OCI-LY1 (cell line): ENCODE data around the gene SIRT1.

Experiments used
- H2AFZ ChIP-seq: fragments of 200-600 bp; sonication (generic), shearing (Covaris generic); 2 replicates; pipeline ENCODE4 v1.6.0; 2014; ENCODE audit warnings: antibody characterized with exemption, mild to moderate bottlenecking, low read length
- H3F3A ChIP-seq: fragments of 200-600 bp; sonication (generic), shearing (Covaris generic); 2 replicates; pipeline ENCODE4 v1.6.0; 2014; ENCODE audit warnings: mild to moderate bottlenecking, antibody characterized with exemption, low read length, moderate library complexity; ENCODE audit not compliant: insufficient read depth
- H3K27ac ChIP-seq: fragments of 200-600 bp; sonication (generic); 2 replicates; pipeline ENCODE4 v1.5.1; 2014; ENCODE audit warnings: low read length, mixed run types, mild to moderate bottlenecking, low read depth; ENCODE audit not compliant: poor library complexity, severe bottlenecking
- H3K27me3 ChIP-seq: fragments of 200-600 bp; sonication (generic); 2 replicates; pipeline ENCODE4 v1.6.0; 2014; ENCODE audit warnings: antibody characterized with exemption, mild to moderate bottlenecking, low read length, moderate library complexity; ENCODE audit not compliant: insufficient read depth
- H3K36me3 ChIP-seq: fragments of 200-600 bp; sonication (generic); 2 replicates; pipeline ENCODE4 v1.6.1; 2014; ENCODE audit warnings: mild to moderate bottlenecking, antibody characterized with exemption, low read length, moderate library complexity, mixed read lengths; ENCODE audit not compliant: insufficient read depth
- H3K4me1 ChIP-seq: fragments of 200-600 bp; sonication (generic); 2 replicates; pipeline ENCODE4 v1.5.1; 2014; ENCODE audit warnings: mild to moderate bottlenecking, low read length, moderate library complexity; ENCODE audit not compliant: insufficient read depth, severe bottlenecking
- H3K4me2 ChIP-seq: fragments of 200-600 bp; sonication (generic), shearing (Covaris generic); 2 replicates; pipeline ENCODE4 v1.6.1; 2014; ENCODE audit warnings: low read length
- H3K4me3 ChIP-seq: fragments of 200-600 bp; sonication (generic); 2 replicates; pipeline ENCODE4 v1.5.1; 2014; ENCODE audit warnings: low read length, low read depth, mild to moderate bottlenecking, mixed read lengths; ENCODE audit not compliant: poor library complexity, severe bottlenecking
- H3K79me2 ChIP-seq: fragments of 200-600 bp; shearing (Covaris generic); 2 replicates; pipeline ENCODE4 v1.6.1; 2016; ENCODE audit warnings: mixed run types, low read length, mixed read lengths; ENCODE audit not compliant: insufficient read depth
- H3K9ac ChIP-seq: fragments of 200-600 bp; sonication (generic), shearing (Covaris generic); 2 replicates; pipeline ENCODE4 v1.6.1; 2014; ENCODE audit warnings: mild to moderate bottlenecking, low read length, mixed read lengths
- H3K9me2 ChIP-seq: fragments of 200-600 bp; sonication (generic), shearing (Covaris generic); 2 replicates; pipeline ENCODE4 v1.6.1; 2014; ENCODE audit warnings: low read depth, mild to moderate bottlenecking, low read length, mixed read lengths
- H3K9me3 ChIP-seq: fragments of 200-600 bp; shearing (Covaris generic); 2 replicates; pipeline ENCODE4 v1.6.1; 2014; ENCODE audit warnings: low read length, mixed read lengths
- H4K20me1 ChIP-seq: fragments of 200-600 bp; sonication (generic), shearing (Covaris generic); 2 replicates; pipeline ENCODE4 v1.6.0; 2016; ENCODE audit warnings: mild to moderate bottlenecking, low read length; ENCODE audit not compliant: insufficient read depth
- CTCF ChIP-seq: fragments of 200-600 bp; sonication (generic), shearing (Covaris generic); IDR thresholded peaks from 2 replicates; pipeline ENCODE4 v1.5.1; 2017; ENCODE audit warnings: mild to moderate bottlenecking, antibody characterized with exemption, low read length, moderate library complexity, mixed read lengths
- EZH2 ChIP-seq: fragments of 200-600 bp; sonication (generic), shearing (Covaris generic); IDR thresholded peaks from 2 replicates; pipeline ENCODE4 v1.8.0; 2017; ENCODE audit warnings: borderline replicate concordance, mixed run types, mild to moderate bottlenecking, antibody characterized with exemption, low read length, moderate library complexity, mixed read lengths

SIRT1 gene

GRCh38 chr10:67903581-67903980 lies 19.1 kb downstream of the SIRT1 start:
- H4K20me1 ChIP-seq, result no peaks in the 10 kb centered on the region
- no peaks in the 10 kb centered on the region for H3K4me1 ChIP-seq
- no peak overlapping the region for H3K4me2 ChIP-seq
- peaks cover 9% of the 10 kb centered on the region for H3K79me2 ChIP-seq
- no peaks in the 10 kb centered on the region for H3K9me2 ChIP-seq
- no peak overlapping the region for H3K9ac ChIP-seq
- H3K27me3 ChIP-seq, result no peaks in the 10 kb centered on the region
- H3K27ac ChIP-seq, result no peak overlapping the region
- H3F3A ChIP-seq, result no peaks in the 10 kb centered on the region
- no peak overlapping the region for H3K4me3 ChIP-seq
- no peak overlapping the region for H2AFZ ChIP-seq
- TF ChIP-seq EZH2 (no peak), CTCF (no peak)
- H3K9me3 ChIP-seq, result no peaks in the 10 kb centered on the region
- peaks cover 93% of the 10 kb centered on the region for H3K36me3 ChIP-seq

DNA sequence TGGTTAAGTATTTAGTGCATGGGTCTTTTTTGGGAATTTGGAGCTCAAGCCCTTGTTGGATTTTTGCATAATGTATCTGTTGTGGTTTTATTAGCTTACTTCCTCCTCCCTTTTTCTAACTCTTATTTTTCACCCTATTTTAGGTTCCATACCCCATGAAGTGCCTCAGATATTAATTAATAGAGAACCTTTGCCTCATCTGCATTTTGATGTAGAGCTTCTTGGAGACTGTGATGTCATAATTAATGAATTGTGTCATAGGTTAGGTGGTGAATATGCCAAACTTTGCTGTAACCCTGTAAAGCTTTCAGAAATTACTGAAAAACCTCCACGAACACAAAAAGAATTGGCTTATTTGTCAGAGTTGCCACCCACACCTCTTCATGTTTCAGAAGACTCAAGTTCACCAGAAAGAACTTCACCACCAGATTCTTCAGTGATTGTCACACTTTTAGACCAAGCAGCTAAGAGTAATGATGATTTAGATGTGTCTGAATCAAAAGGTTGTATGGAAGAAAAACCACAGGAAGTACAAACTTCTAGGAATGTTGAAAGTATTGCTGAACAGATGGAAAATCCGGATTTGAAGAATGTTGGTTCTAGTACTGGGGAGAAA lies 28.0 kb downstream of the SIRT1 start:
- H3K4me3 ChIP-seq, result no peak overlapping the region
- H4K20me1 ChIP-seq, result no peaks in the 10 kb centered on the region
- no peaks in the 10 kb centered on the region for H3K27me3 ChIP-seq
- H3K4me1 ChIP-seq, result no peaks in the 10 kb centered on the region
- peaks cover 93% of the 10 kb centered on the region for H3K36me3 ChIP-seq
- no peaks in the 10 kb centered on the region for H3F3A ChIP-seq
- H3K27ac ChIP-seq, result no peak overlapping the region
- H3K4me2 ChIP-seq, result no peak overlapping the region
- no peaks in the 10 kb centered on the region for H3K79me2 ChIP-seq
- H3K9ac ChIP-seq, result no peak overlapping the region
- no peaks in the 10 kb centered on the region for H3K9me3 ChIP-seq
- H2AFZ ChIP-seq, result no peak overlapping the region
- H3K9me2 ChIP-seq, result no peaks in the 10 kb centered on the region
- TF ChIP-seq EZH2, result no peak
- no peak for TF ChIP-seq CTCF

DNA sequence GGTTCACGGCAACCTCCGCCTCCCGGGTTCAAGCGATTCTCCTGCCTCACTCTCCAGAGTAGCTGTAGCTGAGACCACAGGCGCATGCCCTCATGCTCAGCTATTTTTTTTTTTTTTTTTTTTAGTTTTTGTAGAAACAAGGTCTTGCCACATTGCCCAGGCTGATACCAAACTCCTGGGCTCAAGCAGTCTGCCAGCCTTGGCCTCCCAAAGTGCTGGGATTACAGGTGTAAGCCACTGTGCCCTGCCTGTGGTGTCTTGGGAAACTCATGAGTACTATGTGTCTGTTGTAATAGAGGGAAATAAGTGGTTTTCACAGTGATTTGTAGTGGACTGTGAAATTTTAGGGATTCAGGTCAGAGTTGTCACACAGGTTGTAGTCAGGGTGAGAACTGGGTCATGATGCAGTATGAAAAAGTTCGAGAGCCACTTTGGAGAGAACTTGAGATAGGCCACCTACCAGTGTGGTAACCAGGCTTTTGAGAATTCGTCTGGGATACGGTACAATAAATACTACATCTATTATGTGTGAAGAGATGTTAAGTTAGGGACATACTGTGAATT lies 30.4 kb downstream of the SIRT1 start:
- Histone ChIP-seq H4K20me1 (no peaks in the 10 kb centered on the region), H3K4me2 (no peak overlapping the region), H3K9ac (no peak overlapping the region), H3K36me3 (peaks cover 85% of the 10 kb centered on the region), H3F3A (no peaks in the 10 kb centered on the region), H3K79me2 (no peaks in the 10 kb centered on the region), H3K9me3 (no peaks in the 10 kb centered on the region), H3K4me1 (no peaks in the 10 kb centered on the region), H3K9me2 (no peaks in the 10 kb centered on the region), H3K4me3 (no peak overlapping the region), H3K27me3 (no peaks in the 10 kb centered on the region), H2AFZ (no peak overlapping the region), H3K27ac (no peak overlapping the region)
- TF ChIP-seq CTCF (no peak), EZH2 (no peak)
